ENCODE data around the gene ALPK1.

- TF ChIP-seq POLR2A (IDR thresholded peaks at IDR 0.05; ENCODE audit: low read length) (no peak), GATA1 (IDR thresholded peaks at IDR 0.05; ENCODE audit: low read depth, low read length) (no peak)
Measured at GRCh38 chr4:112448306-112449132, 151.3 kb downstream of the ALPK1 start.
